SK-N-SH treated with all-trans-retinoic acid at 6 μM for 48 hours (cell line): ENCODE measurements around the gene PWWP2A.

Source experiments
- ARNTL ChIP-seq: fragments of 450-650 bp; formaldehyde crosslinking; IDR thresholded peaks from 2 replicates; pipeline ENCODE4 v1.5.0; 2020; ENCODE audit warnings: low read depth, mild to moderate bottlenecking, moderate library complexity, borderline replicate concordance
- BACH2 ChIP-seq: fragments of 250-450 bp; sonication (Bioruptor Pico); IDR thresholded peaks from 2 replicates; pipeline ENCODE4 v1.9.0; 2021; ENCODE audit warnings: mild to moderate bottlenecking, borderline replicate concordance
- CREB5 ChIP-seq: fragments of 250-450 bp; sonication (Bioruptor Pico); IDR thresholded peaks from 2 replicates; pipeline ENCODE4 v1.5.1; 2020; ENCODE audit warnings: low read depth, mild to moderate bottlenecking, moderate library complexity
- ESRRG ChIP-seq: fragments of 250-450 bp; sonication (Bioruptor Pico); IDR thresholded peaks from 2 replicates; pipeline ENCODE4 v1.6.1; 2021; ENCODE audit warnings: mild to moderate bottlenecking
- ISL1 ChIP-seq: fragments of 250-450 bp; sonication (Bioruptor Pico); IDR thresholded peaks from 2 replicates; pipeline ENCODE4 v2.1.2; 2022; ENCODE audit warnings: mild to moderate bottlenecking, moderate library complexity
- PATZ1 ChIP-seq: fragments of 250-450 bp; sonication (Bioruptor Pico); IDR thresholded peaks from 2 replicates; pipeline ENCODE4 v1.8.0; 2020; ENCODE audit warnings: mild to moderate bottlenecking, moderate library complexity, borderline replicate concordance
- ZC3H10 ChIP-seq: fragments of 250-450 bp; sonication (Bioruptor Pico); IDR thresholded peaks from 2 replicates; pipeline ENCODE4 v1.5.1; 2021; ENCODE audit warnings: mild to moderate bottlenecking, moderate library complexity
- ZNF70 ChIP-seq: fragments of 450-650 bp; formaldehyde crosslinking; IDR thresholded peaks from 2 replicates; pipeline ENCODE4 v1.5.0; 2020; ENCODE audit warnings: mild to moderate bottlenecking, moderate library complexity
- ZNF8 ChIP-seq: fragments of 450-650 bp; formaldehyde crosslinking; IDR thresholded peaks from 2 replicates; pipeline ENCODE4 v1.5.0; 2020; ENCODE audit warnings: mild to moderate bottlenecking, moderate library complexity

GRCh38 chr5:160082614-160083500 is 36.4 kb downstream of the PWWP2A start:
- TF ChIP-seq ZNF70 (CRISPR knock-in tag): no peak
- TF ChIP-seq ARNTL (CRISPR knock-in tag): no peak
- TF ChIP-seq CREB5: no peak
- TF ChIP-seq ZNF8 (CRISPR knock-in tag): no peak
- no peak for TF ChIP-seq BACH2 (CRISPR knock-in tag)
- no peak for TF ChIP-seq ZC3H10 (CRISPR knock-in tag)
- peak; percentile 80 for TF ChIP-seq ISL1 (CRISPR knock-in tag)
- peak; percentile 87 for TF ChIP-seq PATZ1 (CRISPR knock-in tag)
- no peak for TF ChIP-seq ESRRG (CRISPR knock-in tag)
